ENCODE data around the gene HSD11B2.

HSD11B2 gene

DNA sequence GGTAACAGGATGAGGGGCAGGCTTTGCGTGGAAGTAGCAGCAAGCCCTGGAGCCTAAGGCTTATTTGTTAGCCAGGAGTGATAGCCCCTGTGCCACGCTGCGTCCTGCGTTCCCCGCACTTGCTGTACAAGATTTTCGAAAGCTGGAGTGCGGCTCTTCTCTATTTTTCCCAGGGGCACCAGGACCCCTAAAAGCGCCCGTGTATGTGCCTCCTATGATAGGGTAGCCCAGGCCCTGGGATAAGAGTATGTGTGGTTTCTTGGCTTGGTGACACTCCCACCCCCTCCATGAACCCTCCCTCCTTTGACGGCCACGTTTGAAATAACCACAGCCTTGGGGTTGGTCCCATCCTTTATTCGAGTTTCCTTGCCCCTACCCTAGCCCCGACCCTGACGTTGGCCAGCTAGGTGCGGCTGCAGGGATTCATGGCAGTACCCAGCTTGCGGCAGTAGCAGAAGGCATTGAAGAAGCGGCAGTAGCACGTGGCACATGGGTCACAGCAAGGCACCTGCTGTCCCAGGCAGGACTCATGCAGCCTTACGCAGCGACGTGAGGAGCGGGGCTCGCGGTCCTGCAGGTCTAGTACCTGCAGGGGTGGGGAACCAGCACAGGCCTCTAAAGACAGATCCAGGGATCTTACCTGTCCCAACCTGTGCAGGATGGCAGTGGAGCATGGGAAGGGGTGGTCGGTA is 51.5 kb downstream of the HSD11B2 start:
- Mint-ChIP-seq H3K4me3 (peak overlapping the region; percentile 99), H3K4me1 (peaks cover 45% of the 10 kb centered on the region), H3K9me3 (no peaks in the 10 kb centered on the region), H3K27ac (peak overlapping the region; percentile 97), H3K27me3 (no peaks in the 10 kb centered on the region)
- no peak for DNase-seq
- ATAC-seq = no peak

DNA sequence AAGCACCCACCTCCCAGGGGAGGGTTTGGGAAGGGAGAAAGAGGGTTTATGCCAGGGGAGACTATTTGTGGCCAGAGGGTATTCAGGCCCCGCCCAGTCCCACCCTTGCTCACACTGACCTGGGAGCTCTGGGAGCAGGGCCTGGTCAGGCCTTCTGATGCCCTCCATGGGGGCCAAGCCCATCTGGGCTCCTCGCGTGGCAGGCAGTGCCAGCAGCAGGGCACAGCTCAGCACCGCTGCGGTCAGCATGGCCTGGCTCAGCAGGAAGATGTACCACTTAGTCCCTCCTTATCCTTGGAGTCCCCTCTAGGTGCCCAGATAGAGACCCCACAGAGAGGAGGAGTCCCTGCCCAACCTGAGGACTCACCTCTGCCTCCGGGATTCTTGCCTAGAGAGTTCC is 52.2 kb downstream of the HSD11B2 start, which contains the start of gene AGRP:
Gene AGRP (minus strand): TSS at position 398 of the 400 bp plus-strand sequence. CDS start 149 bp downstream, at position 249.
- no peak for DNase-seq

DNA sequence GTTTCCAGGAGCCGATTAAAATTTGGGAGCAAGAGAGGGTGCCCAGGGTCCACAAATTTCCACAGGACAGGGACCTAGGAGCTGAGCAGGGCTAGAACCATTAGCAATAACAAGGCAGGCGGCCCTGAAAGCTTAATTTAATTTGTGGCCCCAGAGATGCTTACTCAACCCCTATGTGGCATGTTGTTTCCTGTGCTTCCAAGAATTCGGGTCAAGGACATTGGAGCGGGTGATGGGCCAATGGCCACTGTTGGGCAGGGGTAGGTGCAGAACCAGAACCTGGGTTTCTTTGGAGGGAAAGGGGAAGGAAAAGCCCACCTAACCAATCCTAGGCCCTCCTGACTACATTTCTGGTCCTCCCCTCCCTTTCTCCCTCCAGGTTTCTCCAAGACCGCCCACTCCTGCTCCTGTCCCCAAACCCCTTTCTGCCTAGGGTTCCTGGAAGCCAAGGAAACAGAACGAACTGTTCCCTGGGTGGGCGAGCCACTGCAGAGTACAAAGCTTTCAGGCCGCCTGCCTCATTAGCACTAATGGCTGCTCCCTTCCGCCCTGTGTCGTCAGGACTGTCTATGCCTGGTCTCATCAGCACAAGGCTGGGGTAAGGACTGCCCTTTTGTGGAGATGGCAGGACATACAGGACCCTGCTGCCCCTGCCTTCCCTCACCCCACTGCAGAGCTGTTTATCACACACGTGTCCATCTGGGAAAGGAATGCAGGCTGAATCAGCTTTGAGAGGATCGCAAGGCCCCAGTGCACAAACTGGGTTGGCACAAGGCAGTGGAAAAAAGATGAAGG is 53.0 kb downstream of the HSD11B2 start:
- Mint-ChIP-seq H3K27ac (no peak overlapping the region), H3K4me3 (peak overlapping the region in 1 of 2 donors; percentile 45), H3K27me3 (no peaks in the 10 kb centered on the region), H3K4me1 (peaks cover 45% of the 10 kb centered on the region), H3K9me3 (no peaks in the 10 kb centered on the region)
- DNase-seq (no peak), ATAC-seq (no peak)

More for the DNA sequence above, 52.2 kb downstream of the HSD11B2 start, which contains the start of gene AGRP:
- no peaks in the 10 kb centered on the region for H3K27me3 Mint-ChIP-seq
- ATAC-seq = no peak
- no peaks in the 10 kb centered on the region for H3K9me3 Mint-ChIP-seq
- H3K4me3 Mint-ChIP-seq = peak within 1 kb of the TSS; percentile 99
- peak within 1 kb of the TSS in 1 of 2 donors; percentile 84 for H3K27ac Mint-ChIP-seq
- peaks cover 44% of the 10 kb centered on the region for H3K4me1 Mint-ChIP-seq

DNA sequence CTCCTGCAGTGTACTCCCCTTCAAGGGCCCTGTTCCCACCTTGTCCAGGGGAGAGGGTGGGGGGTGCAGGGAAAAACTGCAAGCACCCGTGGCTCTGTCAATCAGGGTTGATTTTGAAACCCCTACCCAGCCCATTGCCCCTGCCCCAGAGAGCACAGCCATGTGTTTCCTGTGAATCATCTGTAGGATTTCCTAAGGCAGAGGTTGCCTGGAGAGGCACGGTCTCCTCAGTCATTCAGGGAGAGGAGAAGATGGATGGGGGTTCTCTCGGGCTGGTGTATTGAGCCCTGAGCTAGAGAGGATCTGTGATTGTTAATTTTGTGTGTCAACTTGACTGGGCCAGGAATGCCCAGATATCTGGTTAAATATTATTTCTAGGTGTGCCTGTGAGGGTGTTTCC is 55.9 kb downstream of the HSD11B2 start:
- DNase-seq (no peak), ATAC-seq (no peak)
- H3K4me3 Mint-ChIP-seq = no peak overlapping the region
- H3K9me3 Mint-ChIP-seq = no peaks in the 10 kb centered on the region
- H3K27ac Mint-ChIP-seq = no peak overlapping the region
- H3K4me1 Mint-ChIP-seq = peaks cover 38% of the 10 kb centered on the region
- no peaks in the 10 kb centered on the region for H3K27me3 Mint-ChIP-seq

All from stimulated activated naive CD8-positive, alpha-beta T cell treated with anti-CD3 and anti-CD28 coated beads, Interleukin-15, amount 100 ng/mL, for 72 hours (primary cell).